Kidney (tissue), 14 donors: ENCODE results near the gene SORCS2. TPM values are rescaled to one million over a fixed set of nuclear protein-coding genes. Genes with fewer than 3 reads are reported as not detected.

Source experiments
- DNase-seq, 5 donors: peaks; one replicate each; pipeline ENCODE4 v3.0.0-alpha.2; 2013 to 2020
- FAIRE-seq: peaks from 2 replicates; lab custom pipeline; 2012; peaks lifted over from hg19 to GRCh38; lab: Jason Lieb, UNC
- H3K27ac ChIP-seq, 2 donors: one replicate each; pipeline ENCODE4 v1.7.0; 2013; ENCODE audit warnings: low read depth in 2 of 2, low read length in 2 of 2, inconsistent platforms in 1 of 2
- H3K27me3 ChIP-seq: one replicate; pipeline ENCODE4 v1.7.1; 2013; ENCODE audit warnings: low read length, inconsistent platforms; ENCODE audit not compliant: control insufficient read depth, insufficient read depth
- H3K36me3 ChIP-seq, 3 donors: one replicate each; pipeline versions ENCODE4 v1.7.0 to v1.7.1; 2013; ENCODE audit warnings: low read length in 3 of 3, control low read depth in 1 of 3, inconsistent platforms in 1 of 3; ENCODE audit not compliant: insufficient read depth in 3 of 3, control insufficient read depth in 2 of 3
- H3K4me1 ChIP-seq, 3 donors: one replicate each; pipeline versions ENCODE4 v1.7.0 to v1.7.1; 2013; ENCODE audit warnings: low read length in 3 of 3, inconsistent platforms in 1 of 3, low read depth in 1 of 3; ENCODE audit not compliant: control insufficient read depth in 2 of 3, insufficient read depth in 2 of 3
- H3K4me3 ChIP-seq, 3 donors: one replicate each; pipeline versions ENCODE4 v1.7.0 to v1.8.1; 2013; ENCODE audit warnings: low read length in 3 of 3, control low read depth in 1 of 3, inconsistent platforms in 1 of 3
- H3K9ac ChIP-seq, 3 donors: one replicate each; pipeline versions ENCODE4 v1.7.0 to v1.7.1; 2013; ENCODE audit warnings: low read length in 3 of 3, control low read depth in 1 of 3, inconsistent platforms in 1 of 3
- H3K9me3 ChIP-seq, 3 donors: one replicate each; pipeline versions ENCODE4 v1.7.0 to v1.7.1; 2013; ENCODE audit warnings: low read length in 3 of 3, control low read depth in 1 of 3, inconsistent platforms in 1 of 3; ENCODE audit not compliant: control insufficient read depth in 2 of 3, insufficient read depth in 1 of 3
- intact Hi-C: fragments of 100-400 bp; cut with DNase I; formaldehyde crosslinking; loops from one replicate; pipeline ENCODE4 v1.11.1; 2022
- polyA plus RNA-seq: library from polyadenylated mRNA; stranded (reverse); fragments of 350-450 nt; fragmentation: Illumina TruSeq; extraction: RNeasy Lipid Tissue Mini Kit (QIAGEN cat#74804); gene quantifications from one replicate; pipeline ENCODE4 v1.2.3, GENCODE V29; 2014; ENCODE audit warnings: low read depth, low replicate concordance; ENCODE audit not compliant: insufficient read depth
- total RNA-seq: library from RNA; stranded (reverse); fragmentation: NEBNext Ultra II Directional; extraction: Animal tissue kit (Norgen Biotek cat#: 25700); gene quantifications from one replicate; pipeline ENCODE4 v1.2.1, GENCODE V29; 2021
- TF ChIP-seq, protein P1 (sequence below): IDR thresholded peaks from 3 replicates; pipeline ENCODE4 v1.5.1; 2012; ENCODE audit warnings: mild to moderate bottlenecking, moderate library complexity, borderline replicate concordance; ENCODE audit not compliant: insufficient read depth; ENCODE audit errors: extremely low read depth
- donor health status: control.
- donor health status: control.
- donor health status: control.
- donor health status: control.
- donor health status: control.
- donor health status: DM: yes; HTN: yes; CAD: no.
- donor health status: Normal renal cell carcinoma (clear cell type).

Gene SORCS2
- total and polyA plus RNA-seq, 2 donors from 2014 or later: 6.1 to 9.1 TPM

DNA sequence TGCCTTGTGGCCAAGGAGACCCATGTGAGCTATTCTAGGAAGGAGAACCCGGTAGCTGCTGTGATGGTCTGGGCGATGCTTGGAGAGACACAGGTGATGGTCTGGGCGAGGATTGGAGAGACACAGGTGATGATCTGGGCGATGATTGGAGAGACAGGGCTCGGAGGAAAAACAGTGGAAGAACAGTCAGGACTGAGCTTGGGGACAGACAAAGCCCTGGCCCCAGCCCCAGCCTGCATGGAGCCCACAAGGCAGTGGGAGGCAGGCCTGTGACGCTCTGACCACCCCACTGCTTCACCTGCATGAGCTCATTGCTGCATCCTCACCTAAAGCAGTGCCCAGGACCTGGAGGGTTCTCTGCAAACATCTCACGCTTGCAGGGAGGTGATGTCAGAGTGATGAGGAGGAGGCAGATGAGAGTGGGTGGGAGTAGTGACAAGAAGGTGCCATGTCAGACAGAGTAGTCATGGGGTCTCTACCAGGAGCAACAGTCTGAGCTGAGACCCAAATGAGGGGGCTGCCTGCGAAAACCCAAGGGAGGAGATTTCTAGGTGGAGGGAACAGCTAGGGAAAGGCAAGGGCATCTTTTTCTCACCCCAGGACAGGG lies 278.3 kb downstream of the SORCS2 start:
- H3K9me3 ChIP-seq: peaks cover 0 to 6% (median 0%) of the 10 kb centered on the region in 3 donors
- no peak overlapping the region for H3K9ac ChIP-seq
- FAIRE-seq (no peak), DNase-seq (no peak)
- no peaks in the 10 kb centered on the region for H3K27me3 ChIP-seq
- no peak overlapping the region for H3K27ac ChIP-seq
- H3K4me1 ChIP-seq: no peaks in the 10 kb centered on the region
- intact Hi-C loops: no loop called here
- no peaks in the 10 kb centered on the region for H3K36me3 ChIP-seq
- H3K4me3 ChIP-seq: no peak overlapping the region
- TF ChIP-seq, protein P1, sequence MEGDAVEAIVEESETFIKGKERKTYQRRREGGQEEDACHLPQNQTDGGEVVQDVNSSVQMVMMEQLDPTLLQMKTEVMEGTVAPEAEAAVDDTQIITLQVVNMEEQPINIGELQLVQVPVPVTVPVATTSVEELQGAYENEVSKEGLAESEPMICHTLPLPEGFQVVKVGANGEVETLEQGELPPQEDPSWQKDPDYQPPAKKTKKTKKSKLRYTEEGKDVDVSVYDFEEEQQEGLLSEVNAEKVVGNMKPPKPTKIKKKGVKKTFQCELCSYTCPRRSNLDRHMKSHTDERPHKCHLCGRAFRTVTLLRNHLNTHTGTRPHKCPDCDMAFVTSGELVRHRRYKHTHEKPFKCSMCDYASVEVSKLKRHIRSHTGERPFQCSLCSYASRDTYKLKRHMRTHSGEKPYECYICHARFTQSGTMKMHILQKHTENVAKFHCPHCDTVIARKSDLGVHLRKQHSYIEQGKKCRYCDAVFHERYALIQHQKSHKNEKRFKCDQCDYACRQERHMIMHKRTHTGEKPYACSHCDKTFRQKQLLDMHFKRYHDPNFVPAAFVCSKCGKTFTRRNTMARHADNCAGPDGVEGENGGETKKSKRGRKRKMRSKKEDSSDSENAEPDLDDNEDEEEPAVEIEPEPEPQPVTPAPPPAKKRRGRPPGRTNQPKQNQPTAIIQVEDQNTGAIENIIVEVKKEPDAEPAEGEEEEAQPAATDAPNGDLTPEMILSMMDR: no peak

- H3K27ac ChIP-seq: no peak overlapping the region
- H3K9me3 ChIP-seq: no peaks in the 10 kb centered on the region
- H3K4me1 ChIP-seq: no peaks in the 10 kb centered on the region
- intact Hi-C loops: no loop called here
- DNase-seq: peak in 4 of 5 donors; percentile 74 to 83 (median 78)
- no peaks in the 10 kb centered on the region for H3K27me3 ChIP-seq
- no peaks in the 10 kb centered on the region for H3K36me3 ChIP-seq
- FAIRE-seq: no peak
- no peak overlapping the region for H3K4me3 ChIP-seq
- no peak overlapping the region for H3K9ac ChIP-seq
- TF ChIP-seq, protein P1: no peak
Measured at GRCh38 chr4:7472442-7473013, 280.2 kb downstream of the SORCS2 start.

DNA sequence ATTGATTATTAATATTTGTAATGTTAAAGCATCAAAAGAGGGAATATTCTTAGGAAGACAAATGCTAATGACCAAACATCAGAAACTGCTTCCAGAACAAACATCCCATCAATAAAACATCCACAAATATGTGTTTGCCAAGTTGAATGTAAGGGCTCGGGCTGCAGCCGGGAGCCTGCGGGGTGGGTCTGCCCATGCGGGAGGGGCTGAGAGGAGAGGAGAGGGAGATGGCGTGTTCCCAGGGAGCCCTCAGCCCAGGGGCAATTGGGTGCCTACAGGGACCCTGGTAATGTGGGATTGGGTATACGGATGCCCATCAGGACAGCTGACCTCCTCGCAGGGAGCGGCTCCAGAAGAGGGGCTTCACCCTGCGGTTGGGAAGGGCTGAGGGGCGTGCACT lies 280.7 kb downstream of the SORCS2 start:
- FAIRE-seq (no peak), DNase-seq (peak in 1 of 5 donors; percentile 16)
- H3K27me3 ChIP-seq: no peaks in the 10 kb centered on the region
- no peak overlapping the region for H3K4me3 ChIP-seq
- H3K27ac ChIP-seq: no peak overlapping the region
- intact Hi-C loops: no loop called here
- H3K36me3 ChIP-seq: no peaks in the 10 kb centered on the region
- no peaks in the 10 kb centered on the region for H3K4me1 ChIP-seq
- no peaks in the 10 kb centered on the region for H3K9me3 ChIP-seq
- TF ChIP-seq, protein P1: no peak
- no peak overlapping the region for H3K9ac ChIP-seq
